ENCODE data around the gene CSMD2. TPM values are rescaled to one million over a fixed set of nuclear protein-coding genes. Genes with fewer than 3 reads are reported as not detected.
A peak's percentile ranks its signal among the peaks of the same experiment; 100 is the strongest.

Gene CSMD2
- total RNA-seq, 1 experiment from 2014 or later = 0.22 TPM

DNA sequence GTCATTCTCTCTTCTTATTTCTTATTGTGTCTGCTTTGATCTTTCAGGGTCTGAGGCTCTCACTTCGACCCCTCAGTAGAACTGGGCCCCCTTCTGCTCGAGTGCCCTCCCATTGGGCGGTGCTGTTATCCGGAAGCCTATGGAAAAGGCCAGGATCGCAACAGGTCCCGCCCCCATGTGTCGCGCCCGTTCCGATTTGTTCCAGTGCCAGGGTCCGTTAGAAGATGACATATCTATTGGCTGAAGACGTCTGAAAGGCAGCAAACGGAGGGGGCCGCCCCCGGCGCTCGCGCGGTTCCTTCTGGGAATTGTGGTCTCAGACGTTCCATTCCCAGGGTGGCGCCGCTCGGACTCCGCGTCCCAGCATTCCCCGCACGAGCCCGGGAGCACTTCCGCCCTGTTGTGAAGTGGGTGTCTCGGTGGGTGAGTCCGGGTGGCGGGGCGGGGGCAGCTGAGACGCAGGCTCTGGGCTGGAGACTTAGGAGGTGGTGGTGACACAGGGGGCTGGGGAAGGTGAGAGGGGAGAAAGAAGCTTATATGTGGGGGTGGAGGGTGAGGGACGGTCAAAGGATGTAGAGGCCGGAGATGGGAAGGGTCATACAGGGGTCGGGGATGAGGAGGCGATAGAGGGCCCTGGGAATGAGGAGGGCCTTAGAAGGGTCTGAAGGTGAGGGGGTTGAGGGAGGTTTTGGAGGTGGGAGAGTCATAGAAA, 692.6 kb downstream of the CSMD2 start, which contains the start of gene ZSCAN20 (continued):
- TF ChIP-seq, protein P1, sequence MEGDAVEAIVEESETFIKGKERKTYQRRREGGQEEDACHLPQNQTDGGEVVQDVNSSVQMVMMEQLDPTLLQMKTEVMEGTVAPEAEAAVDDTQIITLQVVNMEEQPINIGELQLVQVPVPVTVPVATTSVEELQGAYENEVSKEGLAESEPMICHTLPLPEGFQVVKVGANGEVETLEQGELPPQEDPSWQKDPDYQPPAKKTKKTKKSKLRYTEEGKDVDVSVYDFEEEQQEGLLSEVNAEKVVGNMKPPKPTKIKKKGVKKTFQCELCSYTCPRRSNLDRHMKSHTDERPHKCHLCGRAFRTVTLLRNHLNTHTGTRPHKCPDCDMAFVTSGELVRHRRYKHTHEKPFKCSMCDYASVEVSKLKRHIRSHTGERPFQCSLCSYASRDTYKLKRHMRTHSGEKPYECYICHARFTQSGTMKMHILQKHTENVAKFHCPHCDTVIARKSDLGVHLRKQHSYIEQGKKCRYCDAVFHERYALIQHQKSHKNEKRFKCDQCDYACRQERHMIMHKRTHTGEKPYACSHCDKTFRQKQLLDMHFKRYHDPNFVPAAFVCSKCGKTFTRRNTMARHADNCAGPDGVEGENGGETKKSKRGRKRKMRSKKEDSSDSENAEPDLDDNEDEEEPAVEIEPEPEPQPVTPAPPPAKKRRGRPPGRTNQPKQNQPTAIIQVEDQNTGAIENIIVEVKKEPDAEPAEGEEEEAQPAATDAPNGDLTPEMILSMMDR (IDR thresholded peaks at IDR 0.05 in 2 of 3, conservative IDR thresholded peaks at IDR 0.05 in 1 of 3; ENCODE audit: borderline replicate concordance in 1 of 3, insufficient read depth in 1 of 3, low read depth in 2 of 3, low read length in 2 of 3) = no peak
- TF ChIP-seq, protein P2, sequence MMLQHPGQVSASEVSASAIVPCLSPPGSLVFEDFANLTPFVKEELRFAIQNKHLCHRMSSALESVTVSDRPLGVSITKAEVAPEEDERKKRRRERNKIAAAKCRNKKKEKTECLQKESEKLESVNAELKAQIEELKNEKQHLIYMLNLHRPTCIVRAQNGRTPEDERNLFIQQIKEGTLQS (IDR thresholded peaks at IDR 0.05) = no peak
- no peak for TF ChIP-seq RAD21 (IDR thresholded peaks at IDR 0.05; ENCODE audit: low read depth)
- TF ChIP-seq EGR1 (IDR thresholded peaks at IDR 0.05; ENCODE audit: low read depth) = peak; percentile 56; the same call in 1 of the 2 replicates
- TF ChIP-seq, protein P3, sequence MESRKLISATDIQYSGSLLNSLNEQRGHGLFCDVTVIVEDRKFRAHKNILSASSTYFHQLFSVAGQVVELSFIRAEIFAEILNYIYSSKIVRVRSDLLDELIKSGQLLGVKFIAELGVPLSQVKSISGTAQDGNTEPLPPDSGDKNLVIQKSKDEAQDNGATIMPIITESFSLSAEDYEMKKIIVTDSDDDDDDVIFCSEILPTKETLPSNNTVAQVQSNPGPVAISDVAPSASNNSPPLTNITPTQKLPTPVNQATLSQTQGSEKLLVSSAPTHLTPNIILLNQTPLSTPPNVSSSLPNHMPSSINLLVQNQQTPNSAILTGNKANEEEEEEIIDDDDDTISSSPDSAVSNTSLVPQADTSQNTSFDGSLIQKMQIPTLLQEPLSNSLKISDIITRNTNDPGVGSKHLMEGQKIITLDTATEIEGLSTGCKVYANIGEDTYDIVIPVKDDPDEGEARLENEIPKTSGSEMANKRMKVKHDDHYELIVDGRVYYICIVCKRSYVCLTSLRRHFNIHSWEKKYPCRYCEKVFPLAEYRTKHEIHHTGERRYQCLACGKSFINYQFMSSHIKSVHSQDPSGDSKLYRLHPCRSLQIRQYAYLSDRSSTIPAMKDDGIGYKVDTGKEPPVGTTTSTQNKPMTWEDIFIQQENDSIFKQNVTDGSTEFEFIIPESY (IDR thresholded peaks at IDR 0.05; ENCODE audit: extremely low read depth, insufficient replicate concordance, low read length) = peak; percentile 52
- no peak for TF ChIP-seq FOSL1 (IDR thresholded peaks at IDR 0.05; ENCODE audit: low read depth)
- TF ChIP-seq SRF (IDR thresholded peaks at IDR 0.05; ENCODE audit: low read depth) = no peak
- TF ChIP-seq SP1 (IDR thresholded peaks at IDR 0.05; ENCODE audit: low read depth) = peak; percentile 97
- TF ChIP-seq JUND (IDR thresholded peaks at IDR 0.05) = no peak
- peak; percentile 39; the same call in 1 of the 2 replicates for TF ChIP-seq ZFX (IDR thresholded peaks at IDR 0.05)
- peak; percentile 76 for TF ChIP-seq POLR2AphosphoS5 (IDR thresholded peaks at IDR 0.05; ENCODE audit: low read depth, low read length)
- TF ChIP-seq EZH2phosphoT487 (IDR thresholded peaks at IDR 0.05; ENCODE audit: borderline replicate concordance) = no peak
- TF ChIP-seq EZH2 (IDR thresholded peaks at IDR 0.05) = no peak
- no peak for TF ChIP-seq CEBPB (IDR thresholded peaks at IDR 0.05; ENCODE audit: low read depth)
